Measurements from ENCODE around the gene ANKRD2. TPM values are rescaled to one million over a fixed set of nuclear protein-coding genes. Genes with fewer than 3 reads are reported as not detected.

ANKRD2 gene
- total RNA-seq, 2 experiments from 2014 or later: not detected

DNA sequence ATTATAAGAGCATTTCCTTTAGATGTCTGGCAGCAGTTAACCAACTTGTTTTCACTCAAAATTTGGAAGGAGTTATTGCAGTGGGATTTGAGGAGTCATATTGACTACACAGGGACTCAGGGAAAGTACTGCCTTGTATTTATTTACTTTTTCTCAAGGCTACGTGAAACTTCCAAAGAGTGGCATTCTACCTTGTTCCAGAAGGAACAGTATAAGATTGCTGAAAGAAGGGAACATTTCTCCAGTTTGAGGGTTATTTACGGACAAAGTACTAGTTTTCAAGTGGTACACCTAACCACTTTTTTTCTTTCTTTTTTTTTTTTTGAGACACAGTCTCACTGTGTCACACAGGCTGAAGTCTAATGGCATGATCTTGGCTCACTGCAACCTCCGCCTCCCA, 55.6 kb downstream of the ANKRD2 start:
- Histone ChIP-seq H3K9me3 (ENCODE audit: control insufficient read depth in 1 of 2, insufficient read depth in 1 of 2, low read length in 2 of 2) (peaks cover 0 to 3% of the 10 kb centered on the region in 2 experiments), H3K4me1 (ENCODE audit: insufficient read depth, low read length) (peaks cover 9% of the 10 kb centered on the region), H3K27me3 (ENCODE audit: control insufficient read depth in 1 of 2, insufficient read depth in 2 of 2, low read length in 2 of 2) (no peaks in the 10 kb centered on the region), H3K36me3 (ENCODE audit: insufficient read depth, low read length) (no peaks in the 10 kb centered on the region), H3K27ac (ENCODE audit: low read depth in 1 of 2, low read length in 2 of 2) (no peak overlapping the region), H3K4me3 (ENCODE audit: low read length) (no peak overlapping the region)
- ChIA-PET POLR2A (no interaction called here), CTCF (no interaction called here)
- ATAC-seq (ENCODE audit: poor library complexity) (no peak), DNase-seq (no peak)
- Mint-ChIP-seq H3K36me3 (ENCODE audit: low read depth) (peaks cover 2% of the 10 kb centered on the region), H3K4me1 (ENCODE audit: low read depth) (peaks cover 9% of the 10 kb centered on the region), H3K4me3 (no peak overlapping the region), H3K27me3 (no peaks in the 10 kb centered on the region), H3K27ac (no peak overlapping the region), H3K9me3 (no peaks in the 10 kb centered on the region)
- TF ChIP-seq, protein P1, sequence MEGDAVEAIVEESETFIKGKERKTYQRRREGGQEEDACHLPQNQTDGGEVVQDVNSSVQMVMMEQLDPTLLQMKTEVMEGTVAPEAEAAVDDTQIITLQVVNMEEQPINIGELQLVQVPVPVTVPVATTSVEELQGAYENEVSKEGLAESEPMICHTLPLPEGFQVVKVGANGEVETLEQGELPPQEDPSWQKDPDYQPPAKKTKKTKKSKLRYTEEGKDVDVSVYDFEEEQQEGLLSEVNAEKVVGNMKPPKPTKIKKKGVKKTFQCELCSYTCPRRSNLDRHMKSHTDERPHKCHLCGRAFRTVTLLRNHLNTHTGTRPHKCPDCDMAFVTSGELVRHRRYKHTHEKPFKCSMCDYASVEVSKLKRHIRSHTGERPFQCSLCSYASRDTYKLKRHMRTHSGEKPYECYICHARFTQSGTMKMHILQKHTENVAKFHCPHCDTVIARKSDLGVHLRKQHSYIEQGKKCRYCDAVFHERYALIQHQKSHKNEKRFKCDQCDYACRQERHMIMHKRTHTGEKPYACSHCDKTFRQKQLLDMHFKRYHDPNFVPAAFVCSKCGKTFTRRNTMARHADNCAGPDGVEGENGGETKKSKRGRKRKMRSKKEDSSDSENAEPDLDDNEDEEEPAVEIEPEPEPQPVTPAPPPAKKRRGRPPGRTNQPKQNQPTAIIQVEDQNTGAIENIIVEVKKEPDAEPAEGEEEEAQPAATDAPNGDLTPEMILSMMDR (IDR thresholded peaks at IDR 0.05): no peak
- intact Hi-C loops (cut with DNase I, micrococcal nuclease): no loop called here

DNA sequence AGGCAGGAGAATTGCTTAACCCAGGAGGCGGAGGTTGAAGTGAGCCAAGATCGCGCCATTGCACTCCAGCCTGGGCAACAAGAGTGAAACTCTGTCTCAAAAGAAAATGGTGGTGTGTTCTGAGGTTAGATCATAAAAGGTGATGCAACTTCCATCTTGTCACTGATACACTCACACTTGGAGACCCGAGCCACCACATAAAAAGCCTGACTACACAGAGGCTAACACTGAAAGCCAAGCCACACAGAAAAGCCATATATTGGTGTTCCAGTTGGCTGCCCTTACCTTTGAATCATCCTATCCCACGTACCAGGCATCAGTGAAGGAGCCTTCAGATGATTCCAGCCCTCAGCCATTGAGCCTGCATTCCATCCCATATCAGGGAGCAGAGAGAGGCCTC, 56.7 kb downstream of the ANKRD2 start:
- Histone ChIP-seq H3K4me1 (ENCODE audit: insufficient read depth, low read length) (peaks cover 18% of the 10 kb centered on the region), H3K9me3 (ENCODE audit: control insufficient read depth in 1 of 2, insufficient read depth in 1 of 2, low read length in 2 of 2) (peaks cover 0 to 3% of the 10 kb centered on the region in 2 experiments), H3K27me3 (ENCODE audit: control insufficient read depth in 1 of 2, insufficient read depth in 2 of 2, low read length in 2 of 2) (no peaks in the 10 kb centered on the region), H3K27ac (ENCODE audit: low read depth in 1 of 2, low read length in 2 of 2) (no peak overlapping the region), H3K36me3 (ENCODE audit: insufficient read depth, low read length) (no peaks in the 10 kb centered on the region), H3K4me3 (ENCODE audit: low read length) (no peak overlapping the region)
- Mint-ChIP-seq H3K27me3 (no peaks in the 10 kb centered on the region), H3K27ac (no peak overlapping the region), H3K4me3 (no peak overlapping the region), H3K4me1 (ENCODE audit: low read depth) (peaks cover 16% of the 10 kb centered on the region), H3K36me3 (ENCODE audit: low read depth) (peaks cover 6% of the 10 kb centered on the region), H3K9me3 (no peaks in the 10 kb centered on the region)
- no peak for DNase-seq
- CTCF ChIA-PET: no interaction called here
- intact Hi-C loops (cut with DNase I, micrococcal nuclease): no loop called here
- TF ChIP-seq, protein P1 (IDR thresholded peaks at IDR 0.05): no peak
- no peak for ATAC-seq (ENCODE audit: poor library complexity)
- POLR2A ChIA-PET: no interaction called here

DNA sequence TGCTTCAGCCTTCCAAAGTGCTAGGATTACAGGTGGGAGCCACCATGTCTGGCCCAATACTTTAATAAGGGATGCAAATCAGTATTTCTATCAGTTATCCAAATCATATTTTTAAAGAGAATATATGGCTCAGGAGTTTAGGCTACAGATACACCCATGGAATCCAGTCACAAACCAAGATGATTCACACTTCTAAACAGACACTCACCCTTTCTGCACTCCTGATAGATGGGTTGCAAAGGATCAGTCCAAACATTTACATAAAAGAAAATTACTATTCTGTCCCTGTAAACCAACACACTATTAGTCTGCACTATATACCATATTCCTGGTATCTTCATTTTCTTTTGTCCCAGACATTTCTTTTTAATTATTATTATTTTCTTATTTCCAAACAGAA, 58.5 kb downstream of the ANKRD2 start:
- Histone ChIP-seq H3K27me3 (ENCODE audit: control insufficient read depth in 1 of 2, insufficient read depth in 2 of 2, low read length in 2 of 2) (no peaks in the 10 kb centered on the region), H3K27ac (ENCODE audit: low read depth in 1 of 2, low read length in 2 of 2) (no peak overlapping the region), H3K4me3 (ENCODE audit: low read length) (no peak overlapping the region), H3K9me3 (ENCODE audit: control insufficient read depth in 1 of 2, insufficient read depth in 1 of 2, low read length in 2 of 2) (peaks cover 0 to 3% of the 10 kb centered on the region in 2 experiments), H3K4me1 (ENCODE audit: insufficient read depth, low read length) (peaks cover 18% of the 10 kb centered on the region), H3K36me3 (ENCODE audit: insufficient read depth, low read length) (no peaks in the 10 kb centered on the region)
- H3K4me3 Mint-ChIP-seq: no peak overlapping the region
- H3K27ac Mint-ChIP-seq: no peak overlapping the region
- TF ChIP-seq, protein P1 (IDR thresholded peaks at IDR 0.05): no peak
- intact Hi-C loops (cut with DNase I, micrococcal nuclease): loop anchor here in 1 of 2 experiments (5.0 to 10.0 kb wide), 2 partner anchors 184 to 1046 kb away; partner anchors contain the start of genes EXOSC1, TM9SF3 and ZDHHC16
- ChIA-PET CTCF (no interaction called here), POLR2A (no interaction called here)
- ATAC-seq (ENCODE audit: poor library complexity) (no peak), DNase-seq (no peak)
- no peaks in the 10 kb centered on the region for H3K27me3 Mint-ChIP-seq
- H3K9me3 Mint-ChIP-seq: no peaks in the 10 kb centered on the region
- H3K4me1 Mint-ChIP-seq (ENCODE audit: low read depth): peaks cover 16% of the 10 kb centered on the region
- H3K36me3 Mint-ChIP-seq (ENCODE audit: low read depth): peaks cover 6% of the 10 kb centered on the region

Data from CD4-positive, alpha-beta T cell (primary cell).